Activated CD8-positive, alpha-beta T cell treated with anti-CD3 and anti-CD28 coated beads for 36 hours (primary cell): ENCODE results near the gene PACSIN1. TPM values are rescaled to one million over a fixed set of nuclear protein-coding genes. Genes with fewer than 3 reads are reported as not detected.

ENCODE experiments used
- ATAC-seq: fragments of 200-7000 bp; cut with Tn5 transposase; one replicate; pipeline ENCODE4 v1.10.0; 2021; ENCODE audit warnings: mild to moderate bottlenecking, moderate library complexity
- CTCF ChIA-PET: fragments of 350-600 bp; sonication (Branson Sonifier 250); formaldehyde crosslinking; loops from one replicate; lab custom pipeline; 2021; ENCODE audit warnings: antibody characterized with exemption; lab: Charles Lee
- POLR2A ChIA-PET: fragments of 350-600 bp; sonication (Branson Sonifier 250); formaldehyde crosslinking; loops from one replicate; lab custom pipeline; 2021; ENCODE audit warnings: antibody characterized with exemption; lab: Charles Lee
- DNase-seq: peaks from one replicate; pipeline ENCODE4 v3.0.0-alpha.2; 2020
- H3K27ac Mint-ChIP-seq: one replicate; pipeline ENCODE4 v1.8.0; 2021; ENCODE audit warnings: mild to moderate bottlenecking, mixed read lengths
- H3K27me3 Mint-ChIP-seq: one replicate; pipeline ENCODE4 v1.8.0; 2021; ENCODE audit warnings: mixed read lengths
- H3K36me3 Mint-ChIP-seq: one replicate; pipeline ENCODE4 v1.8.0; 2021; ENCODE audit warnings: low read depth, mixed read lengths
- H3K4me1 Mint-ChIP-seq: one replicate; pipeline ENCODE4 v1.8.0; 2021; ENCODE audit warnings: low read depth, mixed read lengths
- H3K4me3 Mint-ChIP-seq: one replicate; pipeline ENCODE4 v1.8.0; 2021; ENCODE audit warnings: mild to moderate bottlenecking, moderate library complexity, mixed read lengths
- H3K9me3 Mint-ChIP-seq: one replicate; pipeline ENCODE4 v1.8.0; 2021; ENCODE audit warnings: mixed read lengths
- intact Hi-C: fragments of 100-400 bp; cut with micrococcal nuclease; formaldehyde crosslinking; loops from one replicate; pipeline ENCODE4 v1.10.0; 2022
- total RNA-seq, 2 experiments: library from RNA; stranded (reverse); gene quantifications; one replicate each; pipeline ENCODE4 v1.2.3, GENCODE V29; 2021
- TF ChIP-seq, protein P1 (sequence below): fragments of 200-600 bp; IDR thresholded peaks from one replicate; pipeline ENCODE4 v1.8.0; 2022; ENCODE audit warnings: antibody characterized with exemption, mild to moderate bottlenecking

The PACSIN1 gene
- total RNA-seq, 2 experiments from 2014 or later = 0.47 to 0.51 TPM

DNA sequence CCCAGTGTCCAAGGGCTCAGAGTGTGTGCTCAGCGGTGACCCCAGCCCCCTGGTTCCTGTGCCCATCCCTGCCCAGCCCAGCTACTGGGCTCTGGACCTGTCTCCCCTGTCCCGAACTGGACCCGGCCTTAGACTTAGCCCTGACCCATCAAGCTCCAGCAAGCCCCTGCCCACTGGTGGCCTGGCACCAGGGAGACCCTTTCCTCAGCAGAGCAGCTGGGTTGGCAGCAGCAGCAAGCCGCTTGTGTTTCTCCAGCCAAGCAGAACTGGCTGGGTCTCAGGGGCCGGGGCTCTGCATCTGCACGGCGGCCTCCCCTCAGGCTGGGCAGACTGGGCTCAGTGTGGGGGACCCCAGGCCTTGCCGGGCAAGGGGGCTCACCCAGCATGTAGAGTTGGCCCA lies 89.5 kb downstream of the PACSIN1 start:
- no peaks in the 10 kb centered on the region for H3K36me3 Mint-ChIP-seq
- no peak overlapping the region for H3K27ac Mint-ChIP-seq
- ATAC-seq = no peak
- H3K4me3 Mint-ChIP-seq = no peak overlapping the region
- no peaks in the 10 kb centered on the region for H3K9me3 Mint-ChIP-seq
- DNase-seq = no peak
- ChIA-PET POLR2A (no interaction called here), CTCF (interaction anchor here (1.6 kb wide), 1 partner anchor 95 kb away, joined by 4 read pairs; no protein-coding TSS in a partner anchor)
- TF ChIP-seq, protein P1, sequence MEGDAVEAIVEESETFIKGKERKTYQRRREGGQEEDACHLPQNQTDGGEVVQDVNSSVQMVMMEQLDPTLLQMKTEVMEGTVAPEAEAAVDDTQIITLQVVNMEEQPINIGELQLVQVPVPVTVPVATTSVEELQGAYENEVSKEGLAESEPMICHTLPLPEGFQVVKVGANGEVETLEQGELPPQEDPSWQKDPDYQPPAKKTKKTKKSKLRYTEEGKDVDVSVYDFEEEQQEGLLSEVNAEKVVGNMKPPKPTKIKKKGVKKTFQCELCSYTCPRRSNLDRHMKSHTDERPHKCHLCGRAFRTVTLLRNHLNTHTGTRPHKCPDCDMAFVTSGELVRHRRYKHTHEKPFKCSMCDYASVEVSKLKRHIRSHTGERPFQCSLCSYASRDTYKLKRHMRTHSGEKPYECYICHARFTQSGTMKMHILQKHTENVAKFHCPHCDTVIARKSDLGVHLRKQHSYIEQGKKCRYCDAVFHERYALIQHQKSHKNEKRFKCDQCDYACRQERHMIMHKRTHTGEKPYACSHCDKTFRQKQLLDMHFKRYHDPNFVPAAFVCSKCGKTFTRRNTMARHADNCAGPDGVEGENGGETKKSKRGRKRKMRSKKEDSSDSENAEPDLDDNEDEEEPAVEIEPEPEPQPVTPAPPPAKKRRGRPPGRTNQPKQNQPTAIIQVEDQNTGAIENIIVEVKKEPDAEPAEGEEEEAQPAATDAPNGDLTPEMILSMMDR = no peak
- no peaks in the 10 kb centered on the region for H3K27me3 Mint-ChIP-seq
- intact Hi-C loops = no loop called here
- peaks cover 4% of the 10 kb centered on the region for H3K4me1 Mint-ChIP-seq

GRCh38 chr6:34556031-34556471 lies 90.2 kb downstream of the PACSIN1 start, which contains the start of gene SPDEF:
SPDEF (minus strand) TSS chr6:34556329; CDS start chr6:34544455, 11,874 bp downstream.
- H3K9me3 Mint-ChIP-seq = no peaks in the 10 kb centered on the region
- no peak within 1 kb of the TSS for H3K27ac Mint-ChIP-seq
- ATAC-seq (no peak), DNase-seq (no peak)
- no peaks in the 10 kb centered on the region for H3K36me3 Mint-ChIP-seq
- POLR2A ChIA-PET = no interaction called here
- TF ChIP-seq, protein P1 = no peak
- CTCF ChIA-PET = interaction anchor here (1.6 kb wide), 1 partner anchor 96 kb away, joined by 4 read pairs; no protein-coding TSS in a partner anchor
- H3K27me3 Mint-ChIP-seq = no peaks in the 10 kb centered on the region
- intact Hi-C loops = no loop called here
- peaks cover 4% of the 10 kb centered on the region for H3K4me1 Mint-ChIP-seq
- no peak within 1 kb of the TSS for H3K4me3 Mint-ChIP-seq

GRCh38 chr6:34556493-34556892 lies 90.6 kb downstream of the PACSIN1 start:
- intact Hi-C loops = no loop called here
- TF ChIP-seq, protein P1 = no peak
- H3K36me3 Mint-ChIP-seq = no peaks in the 10 kb centered on the region
- ATAC-seq (no peak), DNase-seq (no peak)
- no peak overlapping the region for H3K27ac Mint-ChIP-seq
- ChIA-PET CTCF (interaction anchor here (1.6 kb wide), 1 partner anchor 96 kb away, joined by 4 read pairs; no protein-coding TSS in a partner anchor), POLR2A (no interaction called here)
- no peaks in the 10 kb centered on the region for H3K9me3 Mint-ChIP-seq
- H3K27me3 Mint-ChIP-seq = no peaks in the 10 kb centered on the region
- H3K4me3 Mint-ChIP-seq = no peak overlapping the region
- peaks cover 4% of the 10 kb centered on the region for H3K4me1 Mint-ChIP-seq

DNA sequence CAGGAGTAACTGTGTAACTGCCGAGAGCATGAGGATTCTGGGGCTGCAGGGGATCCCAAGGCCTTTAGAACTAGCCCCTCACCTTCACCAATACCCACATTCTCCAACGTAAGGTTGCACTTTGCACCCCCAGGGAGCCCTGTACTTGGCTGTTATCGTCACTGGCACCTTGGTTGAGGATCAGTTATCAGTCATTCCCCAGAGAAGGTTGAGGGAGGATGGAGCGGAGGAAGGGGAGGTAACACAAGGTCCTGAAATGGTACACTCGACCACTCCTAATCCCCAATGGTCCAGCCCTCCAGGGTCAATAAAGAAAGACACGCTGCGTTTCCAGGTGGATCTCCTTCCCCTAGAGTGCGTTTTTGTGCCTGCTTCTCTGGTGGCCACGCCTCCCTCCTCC lies 91.4 kb downstream of the PACSIN1 start:
- no peak for ATAC-seq
- CTCF ChIA-PET = no interaction called here
- POLR2A ChIA-PET = no interaction called here
- Mint-ChIP-seq H3K27me3 (no peaks in the 10 kb centered on the region), H3K4me1 (peaks cover 4% of the 10 kb centered on the region), H3K9me3 (no peaks in the 10 kb centered on the region), H3K4me3 (no peak overlapping the region), H3K27ac (no peak overlapping the region), H3K36me3 (no peaks in the 10 kb centered on the region)
- TF ChIP-seq, protein P1 = no peak
- intact Hi-C loops = no loop called here
- DNase-seq = no peak

GRCh38 chr6:34558172-34558714 lies 92.4 kb downstream of the PACSIN1 start:
- H3K36me3 Mint-ChIP-seq = no peaks in the 10 kb centered on the region
- ATAC-seq (no peak), DNase-seq (no peak)
- no peaks in the 10 kb centered on the region for H3K27me3 Mint-ChIP-seq
- no peaks in the 10 kb centered on the region for H3K9me3 Mint-ChIP-seq
- H3K4me1 Mint-ChIP-seq = peaks cover 4% of the 10 kb centered on the region
- intact Hi-C loops = no loop called here
- H3K4me3 Mint-ChIP-seq = no peak overlapping the region
- TF ChIP-seq, protein P1 = no peak
- H3K27ac Mint-ChIP-seq = no peak overlapping the region
- POLR2A ChIA-PET = no interaction called here
- CTCF ChIA-PET = interaction anchor here (1.2 kb wide), 1 partner anchor 35 kb away, joined by 4 read pairs; no protein-coding TSS in a partner anchor
